GOT3 (cell line): ENCODE measurements around the gene NLRP7.
"Not testable (repeated sequence)": the region's sequence is repeated elsewhere in the genome, so short reads cannot be mapped to it uniquely, and the experiment has no call there.

Experiments used
- DNase-seq: peaks from one replicate; lab custom pipeline; 2025; ENCODE audit warnings: mixed read lengths; lab: John Stamatoyannopoulos, UW

Gene NLRP7

GRCh38 chr19:54947381-54947780 is at the start of gene NLRP7:
Gene NLRP7, minus strand, starts transcription at chr19:54947530.
- DNase-seq: no peak

- DNase-seq: no peak
These were observed 48.2 kb upstream of the NLRP7 start for GRCh38 chr19:54995561-54995960.

- not testable (repeated sequence) for DNase-seq
These were observed 42.2 kb upstream of the NLRP7 start for GRCh38 chr19:54989531-54989930.

GRCh38 chr19:54982562-54982961 is 35.2 kb upstream of the NLRP7 start:
- not testable (repeated sequence) for DNase-seq

GRCh38 chr19:54973229-54974090 is 26.1 kb upstream of the NLRP7 start:
- not testable (repeated sequence) for DNase-seq

- DNase-seq: not testable (repeated sequence)
These were observed 24.1 kb upstream of the NLRP7 start for GRCh38 chr19:54971446-54971845.

GRCh38 chr19:54969647-54970046 is 22.3 kb upstream of the NLRP7 start:
- no peak for DNase-seq

- no peak for DNase-seq
These were observed 20.3 kb upstream of the NLRP7 start for GRCh38 chr19:54967611-54968010.

GRCh38 chr19:54965055-54965454 is 17.7 kb upstream of the NLRP7 start:
- not testable (repeated sequence) for DNase-seq

GRCh38 chr19:54959840-54960239 is 12.5 kb upstream of the NLRP7 start:
- no peak for DNase-seq

- DNase-seq: no peak
These were observed 8.0 kb upstream of the NLRP7 start for GRCh38 chr19:54955376-54955775.

GRCh38 chr19:54953345-54953713 is 6.0 kb upstream of the NLRP7 start:
- DNase-seq: not testable (repeated sequence)

- DNase-seq: peak; percentile 39
These were observed 5.4 kb upstream of the NLRP7 start for GRCh38 chr19:54952591-54953344.

GRCh38 chr19:54950580-54950979 is 3.2 kb upstream of the NLRP7 start:
- DNase-seq: not testable (repeated sequence)

GRCh38 chr19:54949412-54949811 is 2.1 kb upstream of the NLRP7 start:
- DNase-seq: no peak

- DNase-seq: not testable (repeated sequence)
These were observed 3.5 kb downstream of the NLRP7 start for GRCh38 chr19:54943772-54944361.

GRCh38 chr19:54939538-54939937 is 7.8 kb downstream of the NLRP7 start:
- not testable (repeated sequence) for DNase-seq

GRCh38 chr19:54938906-54939305 is 8.4 kb downstream of the NLRP7 start:
- no peak for DNase-seq

- DNase-seq: no peak
These were observed 9.4 kb downstream of the NLRP7 start for GRCh38 chr19:54937926-54938325.

- DNase-seq: no peak
These were observed 19.0 kb downstream of the NLRP7 start for GRCh38 chr19:54928299-54928698.

- DNase-seq: no peak
These were observed 24.1 kb downstream of the NLRP7 start for GRCh38 chr19:54923276-54923675.

GRCh38 chr19:54921082-54921481 is 26.2 kb downstream of the NLRP7 start:
- DNase-seq: no peak
